Transverse colon (tissue), 4 donors: ENCODE results near the gene ARFGAP3. TPM values are rescaled to one million over a fixed set of nuclear protein-coding genes. Genes with fewer than 3 reads are reported as not detected.

ENCODE experiments used
- DNase-seq: peaks from one replicate; pipeline ENCODE4 v3.0.0-alpha.2; 2019
- H3K27ac ChIP-seq, 4 donors: fragments of 200-600 bp; sonication (generic); 2 replicates each; pipeline ENCODE4 v1.5.1; 2016 to 2018; ENCODE audit warnings: inconsistent platforms in 4 of 4
- H3K27me3 ChIP-seq: fragments of 200-600 bp; sonication (generic); 2 replicates; pipeline ENCODE4 v1.5.1; 2017; ENCODE audit warnings: inconsistent platforms
- H3K36me3 ChIP-seq, 4 donors: fragments of 200-600 bp; sonication (generic); 2 replicates each; pipeline ENCODE4 v1.5.1; 2017 to 2019; ENCODE audit warnings: inconsistent platforms in 4 of 4
- H3K4me1 ChIP-seq, 4 donors: fragments of 200-600 bp; sonication (generic); 2 replicates each; pipeline ENCODE4 v1.5.1; 2017 to 2020; ENCODE audit warnings: inconsistent platforms in 4 of 4
- H3K4me3 ChIP-seq, 4 donors: fragments of 200-600 bp; sonication (generic); 1 replicate in 1 of 4; 2 replicates in 3 of 4; pipeline versions ENCODE4 v1.5.1 to v1.6.1; 2017 to 2019; ENCODE audit warnings: inconsistent platforms in 4 of 4
- H3K9me3 ChIP-seq, 2 donors: fragments of 200-600 bp; sonication (generic); 2 replicates each; pipeline ENCODE4 v1.5.1; 2017 to 2019; ENCODE audit warnings: inconsistent platforms in 2 of 2
- CTCF ChIP-seq, 5 experiments: fragments of 200-600 bp in 3 of 5; fragments of 450-650 bp in 2 of 5; sonication (generic) in 3 of 5; IDR thresholded peaks; 1 replicate in 2 of 5; 2 replicates in 3 of 5; pipeline ENCODE4 v1.5.1; 2016 to 2017; ENCODE audit warnings: antibody characterized with exemption in 5 of 5, inconsistent platforms in 3 of 5, mild to moderate bottlenecking in 2 of 5, moderate library complexity in 1 of 5
- EP300 ChIP-seq: sonication (generic); formaldehyde crosslinking; IDR thresholded peaks from one replicate; pipeline ENCODE4 v1.6.1; 2017; ENCODE audit warnings: antibody characterized with exemption, low read depth
- POLR2A ChIP-seq: fragments of 450-650 bp; IDR thresholded peaks from one replicate; pipeline ENCODE4 v1.6.1; 2016; ENCODE audit warnings: antibody characterized with exemption, mild to moderate bottlenecking, moderate library complexity
- POLR2AphosphoS5 ChIP-seq, 3 donors: sonication (generic); formaldehyde crosslinking; IDR thresholded peaks; one replicate each; pipeline ENCODE4 v1.6.1; 2016; ENCODE audit warnings: antibody characterized with exemption in 3 of 3
- WGBS, 2 donors: methylation state at CpG; one replicate each; pipeline ENCODE4 v1.1.5; 2018; ENCODE audit warnings: low coverage in 1 of 2; 5-methylcytosine and 5-hydroxymethylcytosine counted together
- in situ Hi-C, 4 donors: fragments of 200-750 bp; cut with MboI; loops; one replicate each; pipeline versions ENCODE4 v1.15.0 to v1.15.1; 2017; ENCODE audit warnings: low sequenced_read_pairs in 3 of 4, low pct_ligation_motif_present in 1 of 4, low pct_unique_long_range_greater_than_20kb in 1 of 4
- intact Hi-C: fragments of 100-400 bp; cut with DNase I; formaldehyde crosslinking; loops from one replicate; pipeline ENCODE4 v1.15.1; 2023; ENCODE audit warnings: low total_unique reads
- total RNA-seq, 4 donors: library from RNA; depleted of rRNA; stranded (reverse); fragments of >200 nt; gene quantifications; one replicate each; pipeline ENCODE4 v1.1.0, GENCODE V29; 2016

ARFGAP3 gene
- total RNA-seq, 4 donors from 2014 or later = 24.3 to 43.5 (median 33.3) TPM

GRCh38 chr22:42887120-42887519, 30.0 kb upstream of the ARFGAP3 start:
- H3K4me1 ChIP-seq = peaks cover 6 to 60% (median 12%) of the 10 kb centered on the region in 4 donors
- peak overlapping the region in 3 of 4 donors; percentile 55 to 73 (median 60) for H3K27ac ChIP-seq
- 72% methylated on average over 7 of the region's 7 CpGs; no CpG with 5 or more reads in 1 of the 2 donors for WGBS, 2 donors
- peaks cover 0 to 35% (median 5%) of the 10 kb centered on the region in 4 donors for H3K36me3 ChIP-seq
- no peak for DNase-seq
- no peaks in the 10 kb centered on the region for H3K27me3 ChIP-seq
- no peaks in the 10 kb centered on the region for H3K9me3 ChIP-seq
- H3K4me3 ChIP-seq = no peak overlapping the region
- no peak for TF ChIP-seq EP300
- TF ChIP-seq CTCF (IDR thresholded peaks at IDR 0.05) = no peak
- intact Hi-C loops = no loop called here
- in situ Hi-C loops = loop anchor here in 1 of 4 donors (10.0 kb wide), 1 partner anchor 148 kb away; no protein-coding TSS in a partner anchor

- H3K36me3 ChIP-seq = peaks cover 0 to 48% (median 7%) of the 10 kb centered on the region in 4 donors
- in situ Hi-C loops (loop anchor here in 1 of 4 donors (10.0 kb wide), 1 partner anchor 149 kb away; no protein-coding TSS in a partner anchor), intact Hi-C loops (no loop called here)
- TF ChIP-seq POLR2A (no peak), POLR2AphosphoS5 (IDR thresholded peaks at IDR 0.05) (no peak), EP300 (no peak), CTCF (IDR thresholded peaks at IDR 0.05) (no peak)
- whole genome bisulfite sequencing, 2 donors = 85% methylated on average over 9 of the region's 9 CpGs; no CpG with 5 or more reads in 1 of the 2 donors
- no peak for DNase-seq
- no peaks in the 10 kb centered on the region for H3K9me3 ChIP-seq
- H3K4me3 ChIP-seq = no peak overlapping the region
- H3K27me3 ChIP-seq = no peaks in the 10 kb centered on the region
- H3K4me1 ChIP-seq = peaks cover 6 to 55% (median 12%) of the 10 kb centered on the region in 4 donors
- H3K27ac ChIP-seq = no peak overlapping the region
These were observed 28.4 kb upstream of the ARFGAP3 start for GRCh38 chr22:42885446-42885845.

- Histone ChIP-seq H3K27me3 (no peaks in the 10 kb centered on the region), H3K27ac (no peak overlapping the region), H3K9me3 (no peaks in the 10 kb centered on the region), H3K36me3 (peaks cover 0 to 50% (median 10%) of the 10 kb centered on the region in 4 donors), H3K4me3 (no peak overlapping the region), H3K4me1 (peaks cover 6 to 48% (median 12%) of the 10 kb centered on the region in 4 donors)
- 60 to 71% methylated on average over 3 to 7 of the region's 7 CpGs for WGBS, 2 donors
- in situ Hi-C loops = loop anchor here in 1 of 4 donors (10.0 kb wide), 1 partner anchor 150 kb away; no protein-coding TSS in a partner anchor
- intact Hi-C loops = no loop called here
- DNase-seq = no peak
- TF ChIP-seq POLR2A (no peak), POLR2AphosphoS5 (IDR thresholded peaks at IDR 0.05) (no peak), EP300 (no peak), CTCF (IDR thresholded peaks at IDR 0.05) (no peak)
These were observed 27.7 kb upstream of the ARFGAP3 start for GRCh38 chr22:42884616-42885375.

GRCh38 chr22:42883970-42884369, 26.9 kb upstream of the ARFGAP3 start:
- TF ChIP-seq POLR2A (no peak), EP300 (no peak), POLR2AphosphoS5 (IDR thresholded peaks at IDR 0.05) (no peak), CTCF (IDR thresholded peaks at IDR 0.05) (no peak)
- no peak for DNase-seq
- H3K27ac ChIP-seq = peak overlapping the region in 1 of 4 donors; percentile 47
- no peaks in the 10 kb centered on the region for H3K27me3 ChIP-seq
- H3K4me3 ChIP-seq = no peak overlapping the region
- in situ Hi-C loops (loop anchor here in 1 of 4 donors (10.0 kb wide), 1 partner anchor 151 kb away; no protein-coding TSS in a partner anchor), intact Hi-C loops (no loop called here)
- no peaks in the 10 kb centered on the region for H3K9me3 ChIP-seq
- peaks cover 4 to 42% (median 12%) of the 10 kb centered on the region in 4 donors for H3K4me1 ChIP-seq
- 95% methylated on average over 9 of the region's 9 CpGs; no CpG with 5 or more reads in 1 of the 2 donors for WGBS, 2 donors
- H3K36me3 ChIP-seq = peaks cover 0 to 51% (median 13%) of the 10 kb centered on the region in 4 donors
